H1 (cell line): ENCODE data around the gene PFKP. TPM values are rescaled to one million over a fixed set of nuclear protein-coding genes. Genes with fewer than 3 reads are reported as not detected.

Experiments
- CTCF ChIA-PET: fragments of 300-600 bp; sonication (Branson Sonifier 250); formaldehyde crosslinking; loops from one replicate; lab custom pipeline; 2021; ENCODE audit not compliant: partially characterized antibody; lab: Charles Lee
- POLR2A ChIA-PET: fragments of 300-600 bp; sonication (Branson Sonifier 250); formaldehyde crosslinking; loops from one replicate; lab custom pipeline; 2021; ENCODE audit warnings: inconsistent platforms; ENCODE audit not compliant: partially characterized antibody; lab: Charles Lee
- DNase-seq, 2 experiments: peaks; one replicate each; pipeline versions ENCODE4 v3.0.0 to v3.0.0-alpha.2; 2010 to 2022; ENCODE audit warnings: low spot score in 2 of 2, low read depth in 1 of 2, mixed read lengths in 1 of 2
- FAIRE-seq: peaks from 2 replicates; lab custom pipeline; 2011; peaks lifted over from hg19 to GRCh38; lab: Jason Lieb, UNC
- H2AFZ ChIP-seq: 2 replicates; pipeline ENCODE4 v1.8.1; 2012; ENCODE audit warnings: low read length, inconsistent platforms
- H2AK5ac ChIP-seq: 2 replicates; pipeline ENCODE4 v1.6.1; 2013; ENCODE audit warnings: low read depth, low read length
- H2BK120ac ChIP-seq: replicated peaks from 2 replicates; pipeline ENCODE3; 2013; ENCODE audit warnings: low read depth, low read length, inconsistent platforms
- H2BK12ac ChIP-seq: 2 replicates; pipeline ENCODE4 v1.6.1; 2013; ENCODE audit warnings: low read depth, low read length
- H2BK15ac ChIP-seq: 2 replicates; pipeline ENCODE4 v1.6.1; 2013; ENCODE audit warnings: low read length
- H2BK20ac ChIP-seq: 2 replicates; pipeline ENCODE4 v1.6.1; 2013; ENCODE audit warnings: low read length
- H2BK5ac ChIP-seq: 2 replicates; pipeline ENCODE4 v1.6.1; 2013; ENCODE audit warnings: low read depth, low read length
- H3K14ac ChIP-seq: 2 replicates; pipeline ENCODE4 v1.6.1; 2013; ENCODE audit warnings: inconsistent platforms; ENCODE audit not compliant: insufficient read length
- H3K18ac ChIP-seq: 2 replicates; pipeline ENCODE4 v1.6.1; 2013; ENCODE audit warnings: low read length; ENCODE audit errors: extremely low read depth
- H3K23ac ChIP-seq: 2 replicates; pipeline ENCODE4 v1.6.1; 2013; ENCODE audit warnings: inconsistent platforms; ENCODE audit not compliant: insufficient read length
- H3K23me2 ChIP-seq: 2 replicates; pipeline ENCODE4 v1.6.1; 2013; ENCODE audit warnings: low read depth, low read length
- H3K27ac ChIP-seq: 2 replicates; pipeline ENCODE4 v1.6.1; 2011; ENCODE audit warnings: low read depth, low read length, inconsistent platforms
- H3K27me3 ChIP-seq, 4 experiments: replicated peaks in 1 of 4; 1 replicate in 1 of 4; 2 replicates in 3 of 4; pipeline versions ENCODE4 v1.6.1 to v1.8.1; 2011 to 2013; ENCODE audit warnings: low read length in 3 of 4, mild to moderate bottlenecking in 3 of 4, inconsistent platforms in 2 of 4, mixed read lengths in 2 of 4, moderate library complexity in 1 of 4; ENCODE audit not compliant: control insufficient read depth in 3 of 4, insufficient read depth in 3 of 4; ENCODE audit errors: extremely low read depth in 1 of 4
- H3K36me3 ChIP-seq, 4 experiments: 2 replicates each; pipeline versions ENCODE4 v1.6.1 to v1.8.1; 2011 to 2013; ENCODE audit warnings: mild to moderate bottlenecking in 4 of 4, low read length in 3 of 4, moderate library complexity in 2 of 4, control low read depth in 1 of 4, inconsistent platforms in 1 of 4; ENCODE audit not compliant: insufficient read depth in 4 of 4, control insufficient read depth in 2 of 4
- H3K4ac ChIP-seq: replicated peaks from 2 replicates; pipeline ENCODE3; 2013; ENCODE audit warnings: low read length, low read depth, mixed read lengths, inconsistent platforms; ENCODE audit not compliant: insufficient read length
- H3K4me1 ChIP-seq, 4 experiments: replicated peaks in 1 of 4; 1 replicate in 1 of 4; 2 replicates in 3 of 4; pipeline versions ENCODE4 v1.6.1 to v1.8.1; 2011 to 2013; ENCODE audit warnings: low read length in 3 of 4, inconsistent platforms in 2 of 4, mixed read lengths in 1 of 4; ENCODE audit not compliant: insufficient read depth in 4 of 4, control insufficient read depth in 3 of 4
- H3K4me2 ChIP-seq, 2 experiments: 2 replicates each; pipeline versions ENCODE4 v1.6.1 to v1.8.1; 2011 to 2013; ENCODE audit warnings: low read depth in 2 of 2, low read length in 2 of 2, control low read depth in 1 of 2, inconsistent platforms in 1 of 2, mild to moderate bottlenecking in 1 of 2; ENCODE audit not compliant: insufficient read depth in 1 of 2
- H3K4me3 ChIP-seq, 4 experiments: fragments of 200-600, 300-600 bp in 1 of 4; sonication (generic), shearing (Covaris generic), sonication (Bioruptor Twin) in 1 of 4; 2 replicates each; pipeline versions ENCODE4 v1.5.1 to v1.8.1; 2011 to 2016; ENCODE audit warnings: low read length in 4 of 4, low read depth in 3 of 4, control low read depth in 2 of 4, inconsistent platforms in 2 of 4, mild to moderate bottlenecking in 2 of 4, mixed read lengths in 1 of 4, moderate library complexity in 1 of 4; ENCODE audit not compliant: insufficient read depth in 2 of 4; ENCODE audit errors: extremely low read depth in 1 of 4
- H3K56ac ChIP-seq: replicated peaks from 2 replicates; pipeline ENCODE3; 2013; ENCODE audit warnings: low read depth, mild to moderate bottlenecking, mixed read lengths, low read length, inconsistent platforms; ENCODE audit not compliant: insufficient read length
- H3K79me1 ChIP-seq: 2 replicates; pipeline ENCODE4 v1.6.1; 2013; ENCODE audit warnings: low read depth, low read length, control low read depth
- H3K79me2 ChIP-seq, 2 experiments: 2 replicates each; pipeline versions ENCODE4 v1.6.1 to v1.8.1; 2012 to 2013; ENCODE audit warnings: low read length in 2 of 2, mild to moderate bottlenecking in 2 of 2, inconsistent platforms in 1 of 2; ENCODE audit not compliant: insufficient read depth in 2 of 2, control insufficient read depth in 1 of 2
- H3K9ac ChIP-seq, 4 experiments: replicated peaks in 1 of 4; 1 replicate in 1 of 4; 2 replicates in 3 of 4; pipeline versions ENCODE4 v1.6.1 to v1.8.1; 2011 to 2013; ENCODE audit warnings: low read depth in 3 of 4, low read length in 3 of 4, control low read depth in 2 of 4, mild to moderate bottlenecking in 2 of 4, moderate library complexity in 2 of 4, inconsistent platforms in 1 of 4; ENCODE audit errors: extremely low read depth in 1 of 4
- H3K9me3 ChIP-seq, 2 experiments: 2 replicates each; pipeline versions ENCODE4 v1.6.1 to v1.8.1; 2012 to 2013; ENCODE audit warnings: mild to moderate bottlenecking in 2 of 2, moderate library complexity in 2 of 2, control low read depth in 1 of 2, inconsistent platforms in 1 of 2, low read depth in 1 of 2, low read length in 1 of 2, mixed read lengths in 1 of 2; ENCODE audit not compliant: insufficient read depth in 2 of 2
- H4K20me1 ChIP-seq, 2 experiments: replicated peaks in 1 of 2; 2 replicates each; pipeline versions ENCODE3 to v1.8.1; 2011 to 2013; ENCODE audit warnings: inconsistent platforms in 2 of 2, low read length in 2 of 2, mild to moderate bottlenecking in 1 of 2; ENCODE audit not compliant: insufficient read depth in 2 of 2, control insufficient read depth in 1 of 2
- H4K5ac ChIP-seq: 2 replicates; pipeline ENCODE4 v1.6.1; 2013; ENCODE audit warnings: low read length, low read depth, mixed read lengths, inconsistent platforms; ENCODE audit not compliant: insufficient read length
- H4K8ac ChIP-seq: 2 replicates; pipeline ENCODE4 v1.8.0; 2013; ENCODE audit warnings: mild to moderate bottlenecking, moderate library complexity, low read length, inconsistent platforms; ENCODE audit not compliant: insufficient read depth; ENCODE audit errors: extremely low read depth
- H4K91ac ChIP-seq: replicated peaks from 2 replicates; pipeline ENCODE3; 2013; ENCODE audit warnings: low read length, mixed read lengths, inconsistent platforms; ENCODE audit not compliant: insufficient read length
- BACH1 ChIP-seq: IDR thresholded peaks from 2 replicates; pipeline ENCODE4 v1.6.1; 2012; ENCODE audit warnings: low read length, improper control_type of control experiment
- CHD1 ChIP-seq: IDR thresholded peaks from 2 replicates; pipeline ENCODE4 v1.6.1; 2012; ENCODE audit warnings: low read depth, low read length, improper control_type of control experiment
- JUND ChIP-seq: IDR thresholded peaks from 2 replicates; pipeline ENCODE4 v1.6.1; 2011; ENCODE audit warnings: mild to moderate bottlenecking, improper control_type of control experiment, low read length
- RAD21 ChIP-seq, 2 experiments: IDR thresholded peaks in 1 of 2; conservative IDR thresholded peaks in 1 of 2; 2 replicates each; pipeline ENCODE4 v1.6.1; 2011; ENCODE audit warnings: low read depth in 2 of 2, low read length in 2 of 2, improper control_type of control experiment in 1 of 2, inconsistent platforms in 1 of 2, mild to moderate bottlenecking in 1 of 2, moderate library complexity in 1 of 2
- SUZ12 ChIP-seq: fragments of 200-600 bp; sonication (generic); IDR thresholded peaks from 2 replicates; pipeline ENCODE4 v1.6.1; 2012; ENCODE audit warnings: mild to moderate bottlenecking, inconsistent platforms, low read length, moderate library complexity, mixed read lengths
- TBP ChIP-seq: IDR thresholded peaks from 2 replicates; pipeline ENCODE4 v1.6.1; 2011; ENCODE audit warnings: low read depth, low read length, improper control_type of control experiment
- WGBS, 2 experiments: shearing (Covaris generic) in 1 of 2; methylation state at CpG; one replicate each; pipeline versions ENCODE4 v1.1.6 to v1.1.7; 2013 to 2015; ENCODE audit warnings: low lambda C conversion rate in 2 of 2, mixed read lengths in 2 of 2, inconsistent platforms in 1 of 2, low coverage in 1 of 2, missing lambda C conversion rate in 1 of 2; ENCODE audit not compliant: insufficient replicate concordance in 2 of 2, insufficient coverage in 1 of 2, insufficient read length in 1 of 2; ENCODE audit errors: extremely low coverage in 1 of 2, missing lambda C conversion rate in 1 of 2; 5-methylcytosine and 5-hydroxymethylcytosine counted together
- polyA plus RNA-seq, 7 experiments: library from polyadenylated mRNA; depleted of rRNA in 3 of 7; stranded (reverse) in 5 of 7; unstranded in 2 of 7; fragments of >200 nt in 5 of 7; fragments of 200-250 nt in 2 of 7; gene quantifications; 1 replicate in 5 of 7; 2 replicates in 1 of 7; 4 replicates in 1 of 7; pipeline versions ENCODE4 v1.2.1 to v1.2.3, GENCODE V29; 2011 to 2013; ENCODE audit warnings: missing spikeins in 2 of 7, mixed read lengths in 2 of 7
- total RNA-seq: library from RNA; stranded (reverse); fragmentation: NEBNext Ultra II Directional; extraction: Animal tissue kit (Norgen Biotek cat#: 25700); gene quantifications from 2 replicates; pipeline ENCODE4 v1.2.1, GENCODE V29; 2021
- TF ChIP-seq, protein P1 (sequence below), 3 experiments: IDR thresholded peaks; 1 replicate in 2 of 3; 2 replicates in 1 of 3; pipeline versions ENCODE4 v1.5.1 to v1.6.1; 2011; ENCODE audit warnings: low read length in 3 of 3, mild to moderate bottlenecking in 3 of 3, inconsistent platforms in 2 of 3, low read depth in 1 of 3, moderate library complexity in 1 of 3; ENCODE audit not compliant: insufficient read depth in 1 of 3; ENCODE audit errors: control extremely low read depth in 1 of 3
- TF ChIP-seq, protein P2 (sequence below): IDR thresholded peaks from 2 replicates; pipeline ENCODE4 v1.6.1; 2011; ENCODE audit warnings: low read depth, mild to moderate bottlenecking, low read length; ENCODE audit not compliant: insufficient read depth

The PFKP gene
- total and polyA plus RNA-seq, 2 of the 8 experiments (the other 6 are each of a cell fraction or from before 2014, with no cell fraction given) = 51.2 to 128 TPM

DNA sequence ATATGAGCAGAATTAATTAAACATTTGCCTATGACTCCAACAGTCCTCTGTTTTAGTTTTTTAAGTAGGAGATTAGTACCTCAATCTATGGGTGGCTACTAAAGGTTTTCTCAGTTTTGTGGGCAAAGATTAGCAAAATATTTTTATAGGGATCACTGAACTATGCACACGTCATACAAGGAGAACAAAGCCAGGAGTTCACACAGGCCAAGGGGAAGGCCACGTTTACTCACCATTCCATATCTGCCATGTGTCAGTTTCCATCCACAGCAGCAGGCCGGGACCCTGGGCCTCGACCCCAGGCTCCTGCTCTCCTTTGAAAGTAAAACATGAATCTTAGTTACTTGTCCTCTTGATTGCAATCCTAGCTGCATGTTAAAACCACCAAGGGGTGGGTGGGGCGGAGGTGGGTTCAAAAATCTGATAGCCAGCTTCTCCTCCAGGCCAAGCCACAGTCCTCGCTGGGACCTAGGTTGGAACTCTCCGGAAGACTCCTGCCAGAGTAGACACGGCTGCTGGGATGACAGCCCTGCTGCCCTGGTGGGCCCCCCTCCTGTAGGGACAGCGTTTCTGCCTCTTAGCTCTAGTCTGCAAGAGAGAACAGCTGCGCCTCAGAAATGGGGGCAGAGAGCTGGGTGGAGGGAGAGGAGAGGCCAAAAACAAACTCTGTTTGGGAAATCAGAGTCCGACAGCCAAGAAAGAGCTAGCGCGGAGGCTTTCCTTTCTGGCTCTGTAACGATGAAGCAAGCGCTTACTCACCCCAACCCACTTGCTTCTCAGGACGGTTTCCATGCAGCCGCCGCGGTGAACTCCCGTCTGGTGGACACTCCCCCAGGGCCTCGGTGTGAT is 69.6 kb downstream of the PFKP start:
- Histone ChIP-seq H3K9me3 (no peaks in the 10 kb centered on the region), H3K18ac (no peak overlapping the region), H3K4me1 (no peaks in the 10 kb centered on the region), H3K79me2 (no peaks in the 10 kb centered on the region), H3K4me3 (no peak overlapping the region), H3K56ac (no peak overlapping the region), H3K4me2 (no peak overlapping the region), H3K23me2 (no peaks in the 10 kb centered on the region), H4K91ac (no peak overlapping the region), H4K5ac (no peak overlapping the region), H3K36me3 (peaks cover 20 to 81% (median 59%) of the 10 kb centered on the region in 4 experiments), H3K27me3 (no peaks in the 10 kb centered on the region), H4K20me1 (peaks cover 2 to 5% of the 10 kb centered on the region in 2 experiments), H4K8ac (no peak overlapping the region), H3K14ac (no peak overlapping the region), H2AFZ (no peak overlapping the region), H3K27ac (no peak overlapping the region), H3K23ac (no peak overlapping the region), H2BK12ac (no peak overlapping the region), H3K9ac (no peak overlapping the region), H2BK20ac (no peak overlapping the region), H2BK120ac (no peak overlapping the region), H2AK5ac (no peak overlapping the region), H2BK15ac (no peak overlapping the region), H3K79me1 (no peaks in the 10 kb centered on the region), H3K4ac (no peak overlapping the region), H2BK5ac (no peak overlapping the region)
- WGBS, 2 experiments = 86% methylated on average over 20 of the region's 21 CpGs; no CpG with 5 or more reads in 1 of the 2 experiments
- ChIA-PET POLR2A (interaction anchor here (1.3 to 1.9 kb wide), 3 partner anchors 9 to 28 kb away, joined by 3 to 7 read pairs (median 3); no protein-coding TSS in a partner anchor), CTCF (interaction anchor here (2.2 to 7.5 kb wide), 2 partner anchors 17 to 25 kb away, joined by 7 to 47 read pairs; no protein-coding TSS in a partner anchor)
- DNase-seq = no peak
- FAIRE-seq = no peak
- no peak for TF ChIP-seq RAD21 (IDR thresholded peaks at IDR 0.05 in 1 of 2, conservative IDR thresholded peaks at IDR 0.05 in 1 of 2; ENCODE audit: low read depth in 2 of 2, low read length in 2 of 2)
- no peak for TF ChIP-seq SUZ12
- TF ChIP-seq, protein P1, sequence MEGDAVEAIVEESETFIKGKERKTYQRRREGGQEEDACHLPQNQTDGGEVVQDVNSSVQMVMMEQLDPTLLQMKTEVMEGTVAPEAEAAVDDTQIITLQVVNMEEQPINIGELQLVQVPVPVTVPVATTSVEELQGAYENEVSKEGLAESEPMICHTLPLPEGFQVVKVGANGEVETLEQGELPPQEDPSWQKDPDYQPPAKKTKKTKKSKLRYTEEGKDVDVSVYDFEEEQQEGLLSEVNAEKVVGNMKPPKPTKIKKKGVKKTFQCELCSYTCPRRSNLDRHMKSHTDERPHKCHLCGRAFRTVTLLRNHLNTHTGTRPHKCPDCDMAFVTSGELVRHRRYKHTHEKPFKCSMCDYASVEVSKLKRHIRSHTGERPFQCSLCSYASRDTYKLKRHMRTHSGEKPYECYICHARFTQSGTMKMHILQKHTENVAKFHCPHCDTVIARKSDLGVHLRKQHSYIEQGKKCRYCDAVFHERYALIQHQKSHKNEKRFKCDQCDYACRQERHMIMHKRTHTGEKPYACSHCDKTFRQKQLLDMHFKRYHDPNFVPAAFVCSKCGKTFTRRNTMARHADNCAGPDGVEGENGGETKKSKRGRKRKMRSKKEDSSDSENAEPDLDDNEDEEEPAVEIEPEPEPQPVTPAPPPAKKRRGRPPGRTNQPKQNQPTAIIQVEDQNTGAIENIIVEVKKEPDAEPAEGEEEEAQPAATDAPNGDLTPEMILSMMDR (IDR thresholded peaks at IDR 0.05; ENCODE audit: control extremely low read depth in 1 of 3, insufficient read depth in 1 of 3, low read depth in 1 of 3, low read length in 3 of 3) = no peak
- TF ChIP-seq CHD1 = no peak
- TF ChIP-seq TBP = no peak
- TF ChIP-seq, protein P2, sequence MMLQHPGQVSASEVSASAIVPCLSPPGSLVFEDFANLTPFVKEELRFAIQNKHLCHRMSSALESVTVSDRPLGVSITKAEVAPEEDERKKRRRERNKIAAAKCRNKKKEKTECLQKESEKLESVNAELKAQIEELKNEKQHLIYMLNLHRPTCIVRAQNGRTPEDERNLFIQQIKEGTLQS = no peak
- TF ChIP-seq JUND = no peak
- no peak for TF ChIP-seq BACH1
